Memory B cell (primary cell): ENCODE measurements around the gene COX4I1.

Source experiments
- ATAC-seq: fragments of 150-1000 bp; cut with Tn5 transposase; 2 replicates; pipeline ENCODE4 v1.10.0; 2021; ENCODE audit warnings: low read depth, mild to moderate bottlenecking, moderate library complexity
- DNase-seq, 2 donors: peaks; one replicate each; pipeline ENCODE4 v3.0.0; 2022; ENCODE audit warnings: low spot score in 2 of 2
- H3K27ac Mint-ChIP-seq: one replicate; pipeline ENCODE4 v1.8.0; 2022; ENCODE audit warnings: mild to moderate bottlenecking, moderate library complexity, mixed read lengths
- H3K27me3 Mint-ChIP-seq: one replicate; pipeline ENCODE4 v1.8.0; 2022; ENCODE audit warnings: mixed read lengths
- H3K36me3 Mint-ChIP-seq: one replicate; pipeline ENCODE4 v1.8.0; 2022; ENCODE audit warnings: mild to moderate bottlenecking, mixed read lengths
- H3K4me1 Mint-ChIP-seq: one replicate; pipeline ENCODE4 v1.8.0; 2022; ENCODE audit warnings: mixed read lengths
- H3K4me3 Mint-ChIP-seq: one replicate; pipeline ENCODE4 v1.8.0; 2022; ENCODE audit warnings: mild to moderate bottlenecking, moderate library complexity, mixed read lengths
- H3K9me3 Mint-ChIP-seq: one replicate; pipeline ENCODE4 v1.8.0; 2022; ENCODE audit warnings: mixed read lengths

Gene COX4I1

DNA sequence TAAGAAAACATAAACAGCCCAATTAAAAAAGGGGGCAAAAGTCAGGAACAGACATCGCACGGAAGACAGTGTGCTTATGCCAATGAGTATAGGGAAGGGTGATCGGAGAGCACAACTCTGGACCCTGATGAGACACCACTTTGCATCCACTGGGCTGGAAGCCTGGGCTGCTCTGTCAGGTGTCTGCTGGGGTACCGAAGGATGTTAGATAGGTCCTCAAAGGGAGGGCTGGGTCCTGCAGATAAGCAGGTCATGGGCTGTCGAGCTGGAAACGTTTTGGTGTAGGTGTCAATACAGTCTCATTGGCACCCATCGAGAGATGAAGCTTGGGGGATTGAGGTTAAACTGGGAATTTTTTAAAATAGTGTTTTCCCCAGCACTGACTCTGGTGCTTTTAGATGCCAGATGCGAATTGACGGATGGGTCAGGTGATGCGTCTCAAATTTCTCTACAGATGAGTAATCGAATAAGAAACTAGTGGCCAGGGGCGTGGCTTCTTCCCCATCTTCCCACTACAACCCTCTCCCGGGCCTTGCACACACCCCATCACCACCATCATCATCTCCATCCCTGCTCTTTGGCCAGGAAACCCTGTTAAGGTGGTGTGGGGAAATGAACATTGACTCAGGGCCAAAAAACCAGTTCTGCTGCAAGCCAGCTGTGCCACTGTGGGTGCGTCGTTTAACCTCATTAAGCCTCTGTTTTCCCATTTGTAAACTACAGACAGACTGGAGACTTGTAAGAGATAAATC, 51.7 kb downstream of the COX4I1 start:
- ATAC-seq (no peak), DNase-seq (no peak)
- peaks cover 35% of the 10 kb centered on the region for H3K4me1 Mint-ChIP-seq
- H3K27ac Mint-ChIP-seq, result no peak overlapping the region
- no peaks in the 10 kb centered on the region for H3K9me3 Mint-ChIP-seq
- no peak overlapping the region for H3K4me3 Mint-ChIP-seq
- no peaks in the 10 kb centered on the region for H3K36me3 Mint-ChIP-seq
- H3K27me3 Mint-ChIP-seq, result peaks cover 7% of the 10 kb centered on the region

DNA sequence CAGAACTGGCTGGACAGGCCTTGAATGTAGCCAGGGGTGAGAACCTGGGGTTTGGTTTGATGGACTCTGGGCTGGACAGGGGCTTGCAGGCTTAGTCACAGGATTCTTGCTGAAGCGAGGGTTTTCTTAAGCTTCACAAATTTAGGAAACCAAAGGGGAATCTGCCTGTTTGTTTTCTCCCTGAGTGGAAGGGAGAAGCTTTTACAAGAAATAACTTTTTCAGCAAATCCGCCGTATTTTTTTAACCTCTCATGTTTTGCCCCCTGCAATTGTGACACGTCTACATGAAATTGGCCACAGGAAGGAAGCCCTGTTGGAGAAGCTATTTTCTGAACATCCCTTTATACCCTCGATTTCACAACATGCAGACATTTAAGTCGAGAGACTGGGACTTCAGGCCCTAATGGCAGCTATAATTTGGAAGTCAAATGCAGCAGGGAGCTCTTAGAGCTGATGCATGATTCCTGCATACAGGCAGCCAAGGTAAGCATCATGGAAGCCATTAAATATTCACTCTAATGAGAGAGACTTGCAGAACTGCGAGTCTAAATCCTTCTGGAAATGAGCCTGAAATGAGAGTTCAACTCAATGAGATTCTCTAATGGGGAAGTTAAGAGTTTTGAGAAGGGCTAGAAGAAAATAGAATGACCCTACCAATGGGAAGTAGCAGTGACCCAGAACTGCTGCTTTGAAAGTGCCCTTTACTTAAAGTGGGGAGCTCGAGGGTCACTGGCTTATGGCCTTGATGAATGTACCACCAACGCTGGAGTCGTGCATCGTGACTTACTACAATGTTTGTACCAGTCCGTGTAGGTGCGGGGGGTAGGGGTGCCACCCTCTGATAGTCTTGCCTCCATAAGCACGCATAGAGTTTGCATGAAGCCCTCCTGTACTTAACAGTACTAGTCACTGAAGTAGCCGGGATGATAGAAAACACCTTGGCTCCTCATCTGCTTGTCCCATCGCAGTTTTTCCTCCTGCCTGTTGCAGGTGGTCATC, 54.4 kb downstream of the COX4I1 start:
- Mint-ChIP-seq H3K4me1 (peaks cover 21% of the 10 kb centered on the region), H3K27ac (no peak overlapping the region), H3K9me3 (no peaks in the 10 kb centered on the region), H3K27me3 (no peaks in the 10 kb centered on the region), H3K36me3 (no peaks in the 10 kb centered on the region), H3K4me3 (no peak overlapping the region)
- no peak for DNase-seq
- no peak for ATAC-seq

DNA sequence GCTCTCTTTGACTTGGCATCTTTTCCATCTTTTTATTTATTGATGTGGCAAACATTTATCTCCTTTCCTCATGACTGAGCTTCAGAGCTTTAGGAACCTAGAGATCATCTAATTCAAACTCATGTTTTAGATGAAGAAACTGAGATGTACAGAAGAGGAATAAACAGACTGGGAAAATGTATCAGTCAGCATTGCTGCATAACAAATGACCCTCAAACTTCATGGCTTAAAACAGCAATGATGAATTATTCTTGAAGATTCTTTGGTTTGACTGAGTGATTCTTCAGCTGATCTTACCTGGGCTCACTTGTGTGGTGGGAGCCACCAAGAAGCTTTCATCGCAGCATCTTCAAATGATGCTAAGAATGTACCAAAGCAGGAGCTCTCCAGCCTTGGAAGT, 55.4 kb downstream of the COX4I1 start:
- no peak overlapping the region for H3K4me3 Mint-ChIP-seq
- H3K36me3 Mint-ChIP-seq, result no peaks in the 10 kb centered on the region
- DNase-seq (no peak), ATAC-seq (no peak)
- H3K4me1 Mint-ChIP-seq, result peaks cover 25% of the 10 kb centered on the region
- no peak overlapping the region for H3K27ac Mint-ChIP-seq
- H3K9me3 Mint-ChIP-seq, result no peaks in the 10 kb centered on the region
- peaks cover 2% of the 10 kb centered on the region for H3K27me3 Mint-ChIP-seq

DNA sequence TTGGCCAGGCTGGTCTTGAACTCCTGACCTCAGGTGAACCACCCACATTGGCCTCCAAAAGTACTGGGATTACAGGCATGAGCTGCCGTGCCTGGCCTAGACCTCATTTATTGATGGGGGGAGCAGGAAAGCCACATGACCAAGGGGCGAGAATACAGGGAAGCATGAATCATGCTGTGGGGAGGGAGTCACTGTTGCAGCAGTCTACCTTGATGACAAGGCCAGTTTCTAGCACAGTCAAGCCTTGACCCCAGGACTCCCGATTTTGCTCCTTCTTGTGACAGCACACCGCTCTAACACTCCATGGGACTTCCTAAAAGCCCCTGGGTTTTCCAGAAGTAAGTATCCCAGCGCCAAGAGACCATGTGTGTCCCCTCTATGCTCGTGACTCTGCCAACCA, 56.6 kb downstream of the COX4I1 start:
- no peak overlapping the region for H3K27ac Mint-ChIP-seq
- no peaks in the 10 kb centered on the region for H3K36me3 Mint-ChIP-seq
- ATAC-seq, result no peak

DNA sequence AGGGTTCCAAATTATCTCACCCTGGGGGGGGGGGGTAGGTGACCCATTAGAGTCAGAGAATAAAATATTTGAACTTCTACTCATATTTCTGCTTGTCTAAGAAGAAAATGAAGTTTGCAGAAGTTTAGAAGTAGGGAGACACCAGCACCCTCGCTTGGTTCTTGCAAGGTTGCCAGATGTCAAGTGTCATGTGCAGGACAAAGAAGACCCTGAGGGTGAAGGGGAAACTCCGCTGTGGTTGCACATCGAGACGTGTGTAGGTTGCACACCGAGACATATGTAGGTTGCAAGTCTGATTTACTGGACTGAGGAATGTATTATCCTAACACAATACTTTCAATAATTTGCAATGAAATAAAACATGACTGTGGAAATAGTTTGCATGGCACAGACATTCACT, 57.1 kb downstream of the COX4I1 start:
- no peaks in the 10 kb centered on the region for H3K9me3 Mint-ChIP-seq
- H3K27ac Mint-ChIP-seq, result no peak overlapping the region
- no peak overlapping the region for H3K4me3 Mint-ChIP-seq
- peaks cover 27% of the 10 kb centered on the region for H3K4me1 Mint-ChIP-seq
- DNase-seq, result no peak
- peak; percentile 45 for ATAC-seq
- peaks cover 2% of the 10 kb centered on the region for H3K27me3 Mint-ChIP-seq
- H3K36me3 Mint-ChIP-seq, result no peaks in the 10 kb centered on the region

More for the DNA sequence above, 56.6 kb downstream of the COX4I1 start:
- peaks cover 31% of the 10 kb centered on the region for H3K4me1 Mint-ChIP-seq
- H3K4me3 Mint-ChIP-seq, result no peak overlapping the region
- DNase-seq, result no peak
- no peaks in the 10 kb centered on the region for H3K9me3 Mint-ChIP-seq
- H3K27me3 Mint-ChIP-seq, result peaks cover 2% of the 10 kb centered on the region
